HG03469 (cell line): Measurements from ENCODE around the gene BPIFB3.

Experiments used
- ATAC-seq: cut with Tn5 transposase; IDR thresholded peaks from one replicate; pipeline ENCODE4 v1.9.1; 2021; ENCODE audit warnings: mild to moderate bottlenecking, moderate library complexity, moderate number of reproducible peaks; ENCODE audit not compliant: unreplicated experiment

BPIFB3 gene, protein sequence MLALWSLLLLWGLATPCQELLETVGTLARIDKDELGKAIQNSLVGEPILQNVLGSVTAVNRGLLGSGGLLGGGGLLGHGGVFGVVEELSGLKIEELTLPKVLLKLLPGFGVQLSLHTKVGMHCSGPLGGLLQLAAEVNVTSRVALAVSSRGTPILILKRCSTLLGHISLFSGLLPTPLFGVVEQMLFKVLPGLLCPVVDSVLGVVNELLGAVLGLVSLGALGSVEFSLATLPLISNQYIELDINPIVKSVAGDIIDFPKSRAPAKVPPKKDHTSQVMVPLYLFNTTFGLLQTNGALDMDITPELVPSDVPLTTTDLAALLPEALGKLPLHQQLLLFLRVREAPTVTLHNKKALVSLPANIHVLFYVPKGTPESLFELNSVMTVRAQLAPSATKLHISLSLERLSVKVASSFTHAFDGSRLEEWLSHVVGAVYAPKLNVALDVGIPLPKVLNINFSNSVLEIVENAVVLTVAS

DNA sequence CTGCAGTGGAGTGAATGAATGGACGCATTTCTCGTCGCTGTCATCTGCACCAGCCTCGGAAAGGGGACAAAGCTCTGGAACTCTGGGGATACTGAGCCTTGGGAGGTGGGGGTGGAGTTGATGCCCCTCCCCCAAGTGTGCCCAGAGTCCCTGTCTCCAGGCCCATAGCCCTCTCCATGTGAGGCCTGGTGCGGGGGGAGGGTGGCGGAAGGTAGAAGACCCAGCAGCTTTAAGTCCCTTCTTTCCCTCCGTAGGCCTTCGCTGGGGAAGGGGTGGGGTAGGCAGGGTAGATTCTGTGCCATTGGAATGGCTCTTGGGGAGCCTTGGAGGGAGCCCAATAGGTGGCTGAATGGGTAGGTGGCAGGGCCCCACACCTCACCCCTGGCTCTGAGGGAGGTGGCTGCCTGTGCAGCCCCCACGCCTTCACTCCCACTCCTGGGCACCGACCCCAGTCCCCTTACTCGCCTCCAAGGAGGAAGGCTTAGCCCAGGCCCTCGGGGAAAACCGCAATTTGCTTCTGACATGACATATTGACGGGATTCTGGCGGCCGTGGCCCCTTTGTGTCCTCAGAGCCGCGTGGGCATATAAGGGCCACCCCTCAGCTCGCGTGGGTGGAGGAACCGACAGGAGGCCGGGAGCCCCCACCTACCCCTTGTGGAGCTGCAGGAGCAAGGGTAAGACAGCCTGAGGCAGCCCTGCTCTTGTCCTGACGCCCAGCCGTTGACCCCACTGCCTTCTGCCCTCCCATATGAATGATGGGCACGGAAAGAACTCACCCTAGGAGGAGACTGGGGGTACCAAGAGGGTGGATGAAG lies at the start of gene BPIFB3:
TSS of gene BPIFB3 (plus strand) at position 613 of the 816 bp plus-strand sequence. CDS start 1,533 bp downstream, outside the sequence.
- ATAC-seq, result no peak

DNA sequence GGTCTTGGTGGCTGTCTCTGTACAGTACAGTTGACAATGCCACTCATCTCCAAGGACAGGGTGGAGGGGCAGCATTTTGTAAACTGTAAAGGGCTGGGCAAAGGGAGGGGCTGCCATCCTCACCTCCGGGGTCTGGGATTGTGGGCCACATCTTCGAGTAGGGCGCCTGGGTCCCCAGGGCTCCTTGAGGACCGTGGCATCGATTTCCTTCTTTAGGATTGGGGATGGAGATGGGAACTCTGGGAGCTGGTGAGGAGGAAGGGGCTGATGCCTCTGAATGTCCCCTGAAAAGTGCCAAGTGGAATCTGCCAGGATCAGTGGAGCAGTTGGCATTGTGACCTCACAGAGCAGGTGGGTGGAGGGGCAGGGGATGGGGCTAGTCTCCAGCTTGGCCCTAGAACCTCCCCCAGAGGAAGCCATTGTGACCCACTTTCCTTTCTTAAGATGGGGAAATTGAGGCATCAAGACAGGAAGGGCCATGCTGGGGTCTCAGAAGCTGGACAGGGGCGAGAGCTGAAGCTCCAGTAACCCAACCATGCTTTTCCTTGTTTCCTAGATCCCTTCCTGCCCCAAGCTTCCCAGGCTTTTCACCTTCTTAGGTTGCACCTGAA lies 49.5 kb upstream of the BPIFB3 start, which contains the start of gene SUN5:
TSS of gene SUN5 (minus strand) at position 293 of the 611 bp plus-strand sequence. CDS start at position 200, 93 bp downstream.
- ATAC-seq, result no peak

DNA sequence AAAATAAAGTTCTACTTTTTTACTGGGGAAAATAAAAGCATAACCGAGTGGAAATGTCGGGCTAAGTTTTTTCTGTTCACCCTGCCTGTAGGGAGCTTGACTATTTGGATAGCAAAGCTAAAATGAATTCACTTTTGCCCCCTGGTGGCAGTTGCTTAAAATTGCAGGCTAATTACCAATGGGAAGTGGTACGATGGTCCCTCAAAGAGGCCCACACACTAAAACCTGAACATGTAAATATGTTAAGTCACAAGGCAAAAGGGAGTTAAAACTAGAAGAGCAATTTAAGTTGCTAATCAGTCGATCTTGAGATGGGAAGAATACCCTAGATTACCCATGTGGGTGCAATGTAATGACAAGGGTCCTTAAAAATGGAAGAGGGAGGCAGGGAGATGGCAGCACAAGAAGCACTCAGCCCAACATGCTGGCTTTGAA lies 48.6 kb upstream of the BPIFB3 start:
- ATAC-seq, result no peak

DNA sequence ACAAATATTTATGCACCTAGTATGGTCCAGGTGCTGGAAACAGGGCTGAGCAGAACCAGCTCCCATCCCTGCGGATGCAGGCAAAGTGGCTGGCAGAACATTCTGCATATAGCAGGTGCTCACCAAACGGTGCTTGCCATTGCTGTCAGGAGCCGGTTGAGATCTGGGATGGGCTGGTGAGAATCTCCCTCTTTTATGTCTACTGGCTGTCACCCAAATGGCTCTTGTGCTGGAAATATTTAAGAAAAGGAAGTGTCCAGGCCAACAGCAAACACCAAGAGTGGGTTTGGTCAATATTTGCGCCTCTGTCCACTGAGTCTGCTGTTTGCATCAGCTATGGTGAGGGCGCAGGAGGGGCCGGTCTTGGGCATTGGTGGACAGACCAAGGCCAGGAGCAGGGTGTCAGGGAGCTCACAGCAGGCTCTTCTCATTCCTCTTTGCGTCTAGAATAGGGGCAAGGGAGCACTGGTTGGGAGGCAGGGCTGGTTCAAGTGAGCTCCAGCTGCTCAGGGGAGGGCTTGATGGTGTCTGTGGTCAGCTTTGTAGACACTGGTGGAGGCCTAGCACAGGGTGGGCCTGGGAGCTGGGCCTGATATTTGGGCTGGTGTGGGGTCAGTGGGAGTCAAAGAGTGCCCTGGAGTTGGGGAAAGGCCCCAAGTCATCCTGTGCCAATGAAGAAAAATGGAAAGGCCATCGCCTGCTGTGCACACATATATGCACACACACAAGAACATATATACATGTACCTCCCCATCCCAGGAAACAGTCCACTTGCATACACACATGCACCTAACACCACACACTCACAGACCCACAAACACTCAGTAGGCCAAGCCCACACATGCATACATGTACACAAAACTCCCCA lies 47.6 kb upstream of the BPIFB3 start:
- ATAC-seq, result no peak

DNA sequence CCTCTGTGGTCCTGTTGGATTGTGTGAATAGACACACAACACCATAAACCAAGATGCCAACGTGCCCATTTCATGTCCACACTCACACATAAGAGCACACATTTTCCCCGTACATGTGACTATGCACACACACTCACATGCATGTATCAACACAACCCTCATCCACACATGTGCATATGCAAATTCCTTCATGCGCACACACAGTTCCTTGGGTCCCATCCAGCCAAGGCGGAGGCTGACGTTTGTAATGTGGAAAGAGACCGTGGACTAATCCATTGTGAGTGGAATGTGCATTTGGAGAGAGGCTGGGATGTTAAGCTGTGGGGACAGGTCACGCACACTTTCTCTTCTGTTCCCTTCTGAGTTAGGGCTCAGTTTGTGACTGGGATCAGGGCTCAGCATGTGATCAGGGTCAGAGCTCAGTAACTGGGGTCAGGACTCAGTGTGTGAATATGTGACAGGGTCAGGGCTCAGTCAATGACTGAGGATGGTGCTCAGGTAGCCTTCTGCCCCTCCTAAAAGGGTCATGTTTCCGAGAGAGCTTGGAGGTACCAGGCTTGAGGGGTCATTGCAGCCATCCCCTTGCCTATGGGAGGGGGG lies 46.8 kb upstream of the BPIFB3 start:
- no peak for ATAC-seq

DNA sequence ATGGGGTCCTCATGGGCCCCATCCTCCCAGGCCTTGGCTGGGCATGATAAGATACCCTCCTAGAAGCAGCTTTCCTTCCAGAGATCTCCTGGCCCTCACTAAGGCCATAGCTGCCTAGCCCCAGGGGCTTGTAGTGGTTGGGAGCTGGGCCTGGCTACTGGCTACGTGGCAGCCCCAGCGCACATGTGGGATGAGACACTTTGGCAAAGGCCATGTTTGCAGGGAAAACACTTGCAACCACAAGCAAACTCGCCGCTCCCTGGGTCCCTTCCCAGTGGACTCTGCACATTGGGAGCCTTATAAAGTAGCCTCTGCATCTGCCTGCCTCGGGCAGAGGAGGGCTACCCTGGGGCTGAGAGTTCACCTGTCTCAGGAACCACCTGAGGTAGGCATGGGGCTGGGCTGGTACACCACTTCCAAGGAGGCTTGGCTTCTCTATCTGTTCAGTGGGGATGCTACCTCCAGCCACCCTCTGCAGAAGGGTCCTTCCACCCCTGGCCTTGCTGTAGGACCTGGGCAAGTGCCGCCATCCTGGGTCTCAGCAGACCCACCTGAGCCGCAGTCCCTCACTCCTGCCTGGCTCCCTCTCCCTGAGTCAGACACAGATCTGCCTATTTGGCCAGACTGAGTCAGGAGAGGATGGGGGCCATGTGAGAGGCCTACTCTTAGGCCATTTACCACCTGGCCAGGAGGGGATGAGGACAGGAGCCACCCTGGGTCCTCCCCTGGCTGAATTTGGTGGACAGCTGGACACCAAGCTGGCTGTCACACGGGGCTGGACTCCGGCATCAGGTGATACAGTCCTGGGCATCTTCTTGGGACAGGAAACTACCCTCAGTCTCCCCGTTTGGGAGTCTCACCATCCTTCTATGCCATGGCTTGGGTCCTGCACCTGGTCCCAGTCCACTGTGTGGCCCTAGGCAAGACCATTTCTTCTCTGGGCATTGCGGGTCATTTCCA lies 46.0 kb upstream of the BPIFB3 start, which contains the start of gene BPIFB2:
TSS of gene BPIFB2 (plus strand) at position 329 of the 960 bp plus-strand sequence. CDS start 871 bp downstream, outside the sequence.
- ATAC-seq, result no peak

DNA sequence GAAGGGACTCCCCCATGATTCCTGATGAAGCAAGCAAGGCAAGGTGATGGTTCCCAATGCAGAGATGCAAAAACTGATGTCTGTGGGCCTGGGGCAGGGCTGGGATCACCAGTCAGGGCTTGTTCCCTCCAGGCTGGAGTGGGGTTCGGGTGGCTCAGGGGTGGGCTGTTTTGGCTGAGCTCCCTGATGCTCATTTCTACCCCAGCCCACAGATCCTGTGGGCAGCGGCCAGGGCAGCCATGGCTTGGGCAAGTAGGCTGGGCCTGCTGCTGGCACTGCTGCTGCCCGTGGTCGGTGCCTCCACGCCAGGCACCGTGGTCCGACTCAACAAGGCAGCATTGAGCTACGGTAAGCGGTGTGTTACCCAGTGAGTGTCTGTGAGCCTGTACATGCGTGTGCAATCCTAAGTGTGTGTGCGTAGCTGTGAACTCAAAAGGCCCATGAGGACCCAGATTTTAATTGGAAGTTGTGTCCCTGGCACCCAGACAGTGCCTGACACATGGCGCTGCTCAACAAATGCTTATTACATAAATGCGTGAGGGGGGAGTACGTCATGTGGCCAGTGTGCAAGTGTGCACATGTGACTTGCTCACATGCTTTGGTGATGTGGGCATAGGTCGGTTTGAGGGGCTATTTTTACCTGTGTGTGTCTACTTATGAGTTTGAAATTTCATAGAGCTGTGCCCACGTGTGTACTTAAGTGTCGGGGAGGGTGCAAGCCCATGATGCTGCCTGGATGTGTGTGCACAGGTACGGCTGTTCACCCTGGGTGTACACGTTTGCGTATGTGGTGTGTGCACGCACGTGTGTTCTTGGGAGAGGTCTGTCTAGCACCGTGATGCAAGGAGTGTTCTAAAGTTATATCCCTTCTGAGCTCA lies 45.1 kb upstream of the BPIFB3 start:
- ATAC-seq, result no peak

DNA sequence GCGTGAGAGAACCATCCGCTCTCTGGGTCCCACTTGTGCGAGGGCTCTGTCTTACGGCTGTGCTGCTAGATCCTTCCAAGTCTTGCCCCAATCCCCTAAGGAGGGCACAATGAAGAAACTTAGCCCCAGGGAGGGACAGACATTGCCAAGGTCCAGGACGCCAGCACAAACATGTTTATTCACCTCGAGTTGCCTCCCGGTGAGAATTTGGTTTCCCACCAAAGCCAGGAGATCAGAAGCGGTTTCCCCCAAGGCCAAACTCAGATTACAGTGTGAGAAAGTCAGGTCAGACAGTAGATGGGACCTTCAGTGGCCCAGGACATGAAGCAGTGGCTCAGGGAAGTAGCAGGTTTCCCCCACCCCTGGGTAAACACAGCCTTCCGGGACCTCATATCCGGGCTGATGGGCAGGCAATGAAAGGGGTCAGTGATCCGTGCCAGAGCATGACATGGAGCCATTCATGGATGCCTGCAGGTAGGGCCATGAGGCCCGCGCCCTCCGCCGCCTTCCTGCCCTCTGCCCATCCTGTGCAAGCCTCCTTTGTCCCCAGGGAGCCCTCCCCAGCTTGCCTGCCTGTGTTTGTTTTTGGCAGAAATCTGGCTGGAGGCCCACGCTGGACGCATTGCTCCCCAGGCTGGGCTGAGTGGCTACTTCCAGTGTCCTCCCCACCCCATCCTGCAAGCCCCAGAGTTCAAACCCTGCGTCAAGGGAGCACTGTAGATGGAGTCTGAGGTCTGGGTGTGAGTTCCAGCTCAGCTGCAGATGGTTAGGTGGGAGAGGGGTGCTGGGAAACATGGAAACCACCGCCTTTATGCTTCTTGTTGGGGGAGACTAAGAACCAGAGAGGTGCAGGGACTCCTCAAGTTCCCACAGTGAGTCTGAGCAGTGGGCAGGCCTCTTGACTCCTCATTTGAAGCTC lies 44.2 kb upstream of the BPIFB3 start:
- ATAC-seq, result no peak

DNA sequence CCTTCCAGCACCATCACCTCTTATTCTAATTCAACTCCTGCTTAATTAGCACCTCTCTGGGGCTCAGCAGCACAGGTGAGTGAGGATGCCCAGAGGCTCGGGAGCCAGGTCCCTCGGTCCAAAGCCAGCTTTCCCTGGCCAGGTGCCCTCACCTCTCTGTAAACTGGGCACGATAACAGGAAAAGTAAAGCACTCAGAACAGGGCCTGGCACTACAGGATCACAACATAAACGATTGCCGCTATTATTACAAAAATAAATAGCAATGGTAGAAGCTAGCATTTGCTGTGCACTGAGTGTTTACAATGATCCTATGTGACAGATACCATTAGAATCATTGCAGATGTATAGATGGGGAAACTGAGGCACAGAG lies 43.6 kb upstream of the BPIFB3 start:
- ATAC-seq, result no peak

DNA sequence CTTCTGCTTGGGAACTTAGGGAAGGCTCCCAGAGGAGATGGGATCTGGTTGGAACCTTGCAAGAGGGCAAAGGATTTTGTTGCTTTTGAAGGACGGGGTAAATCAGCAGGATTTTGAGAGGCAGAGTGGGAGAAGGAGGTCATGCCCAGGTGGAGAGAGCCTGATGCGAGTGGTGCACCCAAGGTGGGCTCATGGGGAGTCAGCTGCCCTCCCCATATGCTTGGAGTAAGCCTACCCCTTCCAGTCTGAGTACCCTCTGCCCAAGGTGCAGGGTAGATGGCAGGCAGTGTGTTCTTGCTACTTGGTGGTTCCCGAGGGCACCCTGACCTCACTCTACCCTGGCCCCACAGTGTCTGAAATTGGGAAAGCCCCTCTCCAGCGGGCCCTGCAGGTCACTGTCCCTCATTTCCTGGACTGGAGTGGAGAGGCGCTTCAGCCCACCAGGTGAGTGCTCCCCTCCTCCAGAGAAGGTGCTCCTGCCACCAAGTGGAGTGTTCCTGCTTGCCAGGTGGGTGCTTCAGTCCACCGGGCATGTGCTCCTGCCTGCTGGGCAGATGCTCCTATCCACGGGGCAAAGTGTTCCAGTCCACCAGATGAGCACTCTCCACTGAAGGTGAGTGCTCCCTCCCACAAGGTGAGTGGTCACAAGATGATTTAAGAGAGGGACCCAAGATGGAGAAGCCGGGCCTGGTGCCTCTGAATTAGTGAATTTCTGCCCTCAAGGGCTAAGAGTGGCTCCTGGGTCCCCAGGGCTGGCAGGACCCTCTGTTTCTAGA lies 42.8 kb upstream of the BPIFB3 start:
- no peak for ATAC-seq

DNA sequence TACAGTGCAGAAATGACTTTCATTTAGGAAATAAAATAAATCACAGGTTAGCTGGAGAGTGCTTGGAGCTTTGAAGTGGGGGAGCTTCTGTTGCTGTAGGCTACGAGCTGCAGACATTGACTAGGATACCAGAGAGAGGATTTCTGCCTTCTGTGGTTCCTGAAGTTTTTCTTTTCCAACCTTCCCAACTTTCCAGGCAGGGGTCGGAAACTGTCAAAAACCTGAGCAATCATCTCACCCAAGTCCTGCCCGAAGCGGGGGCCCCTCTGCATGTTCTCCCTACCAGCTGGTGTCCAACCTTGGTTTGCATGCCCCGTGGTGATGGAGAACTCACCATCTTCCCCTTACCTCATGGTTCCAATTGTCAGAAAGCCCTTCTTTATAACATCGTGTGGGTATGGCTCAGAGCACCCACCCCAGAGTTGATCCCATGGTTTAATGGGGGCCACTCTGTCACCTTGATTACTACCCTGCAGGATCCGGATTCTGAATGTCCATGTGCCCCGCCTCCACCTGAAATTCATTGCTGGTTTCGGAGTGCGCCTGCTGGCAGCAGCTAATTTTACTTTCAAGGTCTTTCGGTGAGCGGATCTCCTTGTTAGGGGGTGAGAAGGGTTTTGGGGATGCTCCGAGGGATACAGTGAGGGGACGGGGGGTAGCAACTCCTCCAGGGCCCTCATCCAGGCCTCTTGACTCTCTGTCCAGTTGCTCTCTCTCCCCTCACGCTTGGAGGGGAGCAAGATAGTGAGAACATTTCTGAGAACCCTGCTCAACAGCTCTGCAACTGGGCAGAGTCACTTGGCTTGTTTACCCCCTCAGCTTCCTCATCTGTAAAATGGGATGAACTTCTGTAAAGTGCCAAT lies 41.1 kb upstream of the BPIFB3 start:
- ATAC-seq, result no peak

DNA sequence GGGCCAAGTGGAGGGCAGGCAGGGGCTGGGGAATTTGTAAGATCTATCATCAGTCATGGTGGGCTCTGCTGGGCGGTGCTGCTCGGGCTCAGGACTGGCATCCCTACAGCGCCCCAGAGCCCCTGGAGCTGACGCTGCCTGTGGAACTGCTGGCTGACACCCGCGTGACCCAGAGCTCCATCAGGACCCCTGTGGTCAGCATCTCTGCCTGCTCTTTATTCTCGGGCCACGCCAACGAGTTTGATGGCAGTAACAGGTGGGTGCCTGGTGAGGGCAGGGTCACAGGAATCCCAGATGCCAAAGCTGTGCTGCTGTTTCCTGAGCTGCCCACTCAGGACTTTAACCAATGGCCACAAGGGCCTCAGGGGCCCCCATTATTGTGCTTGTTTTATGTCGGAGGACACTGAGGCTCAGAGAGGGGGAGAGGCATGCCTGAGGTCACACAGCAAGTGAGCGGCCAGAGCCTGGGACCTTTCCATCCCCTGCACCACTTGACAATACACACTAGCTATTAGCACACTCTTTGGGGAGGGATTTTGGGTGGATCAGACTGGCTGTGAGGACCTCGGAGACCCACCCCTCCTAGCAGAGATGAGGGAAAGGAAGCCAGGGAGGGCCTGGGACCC lies 39.9 kb upstream of the BPIFB3 start:
- ATAC-seq, result no peak

DNA sequence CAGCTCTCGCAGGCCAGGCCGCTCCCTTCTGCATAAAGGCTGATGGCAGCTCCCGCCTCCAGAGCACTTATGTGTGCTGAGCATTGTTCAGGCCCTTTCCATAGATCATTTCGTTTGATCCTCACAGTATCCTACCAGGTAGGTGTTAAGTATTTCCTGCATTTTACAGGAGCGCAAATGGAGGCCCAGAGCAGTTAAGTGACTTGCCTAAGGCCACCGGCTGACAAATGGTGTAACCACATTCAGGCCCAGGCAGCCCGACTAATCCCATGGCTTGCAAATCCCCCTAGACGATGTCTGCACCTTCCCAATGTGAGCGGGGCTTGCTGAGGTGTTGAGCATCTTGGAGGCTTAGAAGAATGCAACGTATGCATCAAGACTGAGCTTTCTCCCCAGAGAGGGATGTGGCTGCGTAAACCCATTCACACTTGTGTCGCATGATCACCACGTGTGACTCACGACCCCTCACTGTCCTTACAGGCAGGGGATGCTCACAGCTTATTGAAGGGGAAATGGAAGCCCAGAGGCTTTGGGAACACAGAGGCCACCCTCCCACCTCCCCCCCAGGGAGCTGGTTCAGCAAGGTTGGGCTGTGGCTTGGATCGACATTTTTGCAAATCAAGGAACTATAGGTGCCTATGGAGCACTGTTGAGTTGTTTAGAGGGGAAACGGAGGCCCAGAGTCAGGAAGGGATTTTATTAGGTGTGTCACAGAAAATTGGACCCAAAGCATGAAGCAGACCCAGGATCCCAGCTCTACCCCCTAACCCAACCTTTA lies 39.2 kb upstream of the BPIFB3 start:
- ATAC-seq, result no peak

DNA sequence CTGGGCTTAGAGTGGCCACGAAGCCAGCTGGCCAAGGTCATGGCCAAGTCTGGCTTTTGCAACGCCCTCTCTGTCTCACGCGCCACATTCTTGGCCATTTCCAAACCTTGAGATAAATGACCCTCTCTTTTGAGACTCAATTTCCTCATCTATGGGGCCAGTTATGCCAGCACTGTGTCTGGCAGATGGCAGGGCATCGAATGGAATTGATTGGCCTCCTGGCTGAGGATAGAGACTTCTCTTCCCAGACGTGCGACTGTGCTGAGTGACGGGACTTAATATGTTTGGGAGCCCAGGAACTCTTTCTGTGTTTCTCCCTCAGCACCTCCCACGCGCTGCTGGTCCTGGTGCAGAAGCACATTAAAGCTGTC lies 38.6 kb upstream of the BPIFB3 start:
- ATAC-seq, result no peak
